ENCODE measurements around the gene BAIAP2L2. TPM values are rescaled to one million over a fixed set of nuclear protein-coding genes. Genes with fewer than 3 reads are reported as not detected.

Gene BAIAP2L2
- total RNA-seq, 1 donor from 2014 or later = 6.5 TPM

DNA sequence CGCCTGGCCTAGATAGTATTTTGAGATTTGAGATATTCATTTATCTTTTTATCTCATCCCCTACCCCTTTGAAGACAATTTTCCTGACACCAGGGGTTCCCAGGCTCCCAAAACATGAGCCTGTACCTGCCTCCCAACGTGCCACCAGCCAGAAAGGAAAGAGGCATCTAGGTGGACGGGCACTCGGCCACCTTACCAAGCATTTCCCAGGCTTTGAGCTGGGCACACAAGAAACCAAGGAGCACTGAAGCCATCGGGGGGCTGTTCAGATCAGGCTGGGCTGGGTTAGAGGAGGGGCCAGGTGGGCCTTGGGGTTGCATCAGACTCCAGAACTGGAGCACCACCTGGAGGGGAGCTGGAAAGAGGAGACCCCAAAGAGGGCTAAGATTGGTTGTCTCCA lies 28.5 kb upstream of the BAIAP2L2 start:
- H3K4me3 Mint-ChIP-seq (ENCODE audit: low read depth) = no peak overlapping the region
- peaks cover 2% of the 10 kb centered on the region for H3K4me1 Mint-ChIP-seq (ENCODE audit: low read depth)
- H3K36me3 Mint-ChIP-seq (ENCODE audit: insufficient read depth) = peaks cover 10% of the 10 kb centered on the region
- H3K27me3 Mint-ChIP-seq = no peaks in the 10 kb centered on the region
- no peak overlapping the region for H3K27ac Mint-ChIP-seq
- TF ChIP-seq CTCF (IDR thresholded peaks at IDR 0.05; ENCODE audit: unreplicated experiment) = no peak
- no peaks in the 10 kb centered on the region for H3K9me3 Mint-ChIP-seq (ENCODE audit: low read depth)
- no peak for DNase-seq (ENCODE audit: low spot score, unreplicated experiment)

GRCh38 chr22:38137876-38138687 lies 27.6 kb upstream of the BAIAP2L2 start:
- Mint-ChIP-seq H3K4me1 (ENCODE audit: low read depth) (no peaks in the 10 kb centered on the region), H3K27ac (no peak overlapping the region)

GRCh38 chr22:38136607-38137006 lies 26.1 kb upstream of the BAIAP2L2 start:
- no peak overlapping the region for H3K4me3 Mint-ChIP-seq (ENCODE audit: low read depth)
- no peak overlapping the region for H3K27ac Mint-ChIP-seq
- no peaks in the 10 kb centered on the region for H3K27me3 Mint-ChIP-seq
- no peaks in the 10 kb centered on the region for H3K9me3 Mint-ChIP-seq (ENCODE audit: low read depth)
- TF ChIP-seq CTCF (IDR thresholded peaks at IDR 0.05; ENCODE audit: unreplicated experiment) = no peak
- no peaks in the 10 kb centered on the region for H3K4me1 Mint-ChIP-seq (ENCODE audit: low read depth)
- no peak for DNase-seq (ENCODE audit: low spot score, unreplicated experiment)
- H3K36me3 Mint-ChIP-seq (ENCODE audit: insufficient read depth) = peaks cover 8% of the 10 kb centered on the region

More at GRCh38 chr22:38137876-38138687, 27.6 kb upstream of the BAIAP2L2 start:
- Mint-ChIP-seq H3K4me3 (ENCODE audit: low read depth) (no peak overlapping the region), H3K9me3 (ENCODE audit: low read depth) (no peaks in the 10 kb centered on the region), H3K27me3 (no peaks in the 10 kb centered on the region), H3K36me3 (ENCODE audit: insufficient read depth) (peaks cover 8% of the 10 kb centered on the region)
- DNase-seq (ENCODE audit: low spot score, unreplicated experiment) = no peak
- no peak for TF ChIP-seq CTCF (IDR thresholded peaks at IDR 0.05; ENCODE audit: unreplicated experiment)

- no peak for TF ChIP-seq CTCF (IDR thresholded peaks at IDR 0.05; ENCODE audit: unreplicated experiment)
- DNase-seq (ENCODE audit: low spot score, unreplicated experiment) = no peak
- Mint-ChIP-seq H3K4me1 (ENCODE audit: low read depth) (no peaks in the 10 kb centered on the region), H3K27ac (no peak overlapping the region), H3K4me3 (ENCODE audit: low read depth) (no peak overlapping the region), H3K27me3 (no peaks in the 10 kb centered on the region), H3K36me3 (ENCODE audit: insufficient read depth) (peaks cover 8% of the 10 kb centered on the region), H3K9me3 (ENCODE audit: low read depth) (no peaks in the 10 kb centered on the region)
These were observed 24.7 kb upstream of the BAIAP2L2 start for GRCh38 chr22:38135133-38135706.

GRCh38 chr22:38133331-38133730 lies 22.8 kb upstream of the BAIAP2L2 start:
- H3K27me3 Mint-ChIP-seq = no peaks in the 10 kb centered on the region
- TF ChIP-seq CTCF (IDR thresholded peaks at IDR 0.05; ENCODE audit: unreplicated experiment) = no peak
- no peaks in the 10 kb centered on the region for H3K4me1 Mint-ChIP-seq (ENCODE audit: low read depth)
- H3K4me3 Mint-ChIP-seq (ENCODE audit: low read depth) = no peak overlapping the region
- peaks cover 8% of the 10 kb centered on the region for H3K36me3 Mint-ChIP-seq (ENCODE audit: insufficient read depth)
- no peak overlapping the region for H3K27ac Mint-ChIP-seq
- no peaks in the 10 kb centered on the region for H3K9me3 Mint-ChIP-seq (ENCODE audit: low read depth)
- DNase-seq (ENCODE audit: low spot score, unreplicated experiment) = no peak
